Transverse colon (tissue), 3 donors: ENCODE data around the gene UBE2U.

Experiments
- POLR2A ChIP-seq: fragments of 450-650 bp; IDR thresholded peaks from one replicate; pipeline ENCODE4 v1.6.1; 2016; ENCODE audit warnings: antibody characterized with exemption, mild to moderate bottlenecking, moderate library complexity
- POLR2AphosphoS5 ChIP-seq, 3 donors: sonication (generic); formaldehyde crosslinking; IDR thresholded peaks; one replicate each; pipeline ENCODE4 v1.6.1; 2016; ENCODE audit warnings: antibody characterized with exemption in 3 of 3

DNA sequence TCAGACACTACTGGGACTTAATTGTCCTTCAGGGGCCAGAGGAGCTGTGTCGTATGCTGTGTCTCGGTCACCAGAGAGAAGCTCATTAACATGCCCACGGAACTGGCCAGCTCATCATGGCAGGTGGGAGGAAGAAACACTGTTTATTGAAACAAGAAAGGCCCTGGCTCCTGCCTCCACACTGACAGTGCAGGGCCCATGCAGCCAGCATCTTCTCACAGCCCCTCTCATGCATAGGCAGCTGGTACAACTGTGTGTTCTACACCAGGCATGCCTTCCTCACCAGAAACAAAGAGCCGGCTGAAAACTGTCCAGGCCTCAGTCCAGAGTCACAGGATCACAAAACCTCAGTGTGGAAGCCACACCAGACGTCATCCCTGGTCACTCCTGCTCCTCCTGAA is 106.0 kb downstream of the UBE2U start:
- TF ChIP-seq POLR2AphosphoS5 (IDR thresholded peaks at IDR 0.05), result no peak
- no peak for TF ChIP-seq POLR2A
